Measurements from ENCODE around the gene GALNT18. TPM values are rescaled to one million over a fixed set of nuclear protein-coding genes. Genes with fewer than 3 reads are reported as not detected.

The GALNT18 gene
- total and polyA plus RNA-seq, 2 of the 4 experiments (the other 2 are of a cell fraction), result 9.5 to 11.3 TPM

- CTCF ChIA-PET, result no interaction called here
- no TSS peak for BruUV-seq (replicated peaks)
- H2AK5ac ChIP-seq (ENCODE audit: low read depth, low read length), result no peak overlapping the region
Measured at GRCh38 chr11:11533057-11533456, 88.7 kb downstream of the GALNT18 start.

More at GRCh38 chr11:11533057-11533456, 88.7 kb downstream of the GALNT18 start:
- DNase-seq (no peak), ATAC-seq (ENCODE audit: low read depth) (no peak)
- POLR2A ChIA-PET (ENCODE audit: unreplicated experiment), result no interaction called here
- Histone ChIP-seq H3K9ac (ENCODE audit: low read depth, low read length) (no peak overlapping the region), H4K91ac (ENCODE audit: insufficient read depth, low read depth, low read length) (no peak overlapping the region), H4K5ac (ENCODE audit: low read depth, low read length) (no peak overlapping the region), H3K27me3 (ENCODE audit: control insufficient read depth, insufficient read depth, low read length) (peaks cover 4% of the 10 kb centered on the region), H4K20me1 (ENCODE audit: insufficient read depth, low read length) (no peaks in the 10 kb centered on the region), H3K9me3 (ENCODE audit: control insufficient read depth, insufficient read depth, low read length) (no peaks in the 10 kb centered on the region), H2BK20ac (ENCODE audit: low read depth, low read length) (no peak overlapping the region), H3K4ac (ENCODE audit: low read depth, low read length) (no peak overlapping the region), H2BK15ac (ENCODE audit: low read depth, low read length) (no peak overlapping the region), H2BK120ac (ENCODE audit: low read depth, low read length) (no peak overlapping the region), H3K18ac (ENCODE audit: low read depth, low read length) (no peak overlapping the region), H2AK9ac (replicated peaks; ENCODE audit: low read depth, low read length, poor library complexity) (no peak overlapping the region), H3K4me2 (ENCODE audit: low read depth, low read length) (no peak overlapping the region), H3K56ac (ENCODE audit: extremely low read depth, insufficient read depth, low read length) (no peak overlapping the region), H4K8ac (ENCODE audit: low read depth in 2 of 2, low read length in 2 of 2) (no peak overlapping the region), H2AFZ (replicated peaks; ENCODE audit: low read length, poor library complexity) (no peak overlapping the region), H3K14ac (replicated peaks; ENCODE audit: low read depth, low read length) (no peak overlapping the region), H3K9me1 (ENCODE audit: insufficient read depth, low read length) (no peaks in the 10 kb centered on the region), H3K79me1 (ENCODE audit: low read depth in 1 of 2, low read length in 2 of 2) (no peaks in the 10 kb centered on the region), H3K23ac (ENCODE audit: low read depth, low read length) (no peak overlapping the region), H2BK5ac (ENCODE audit: low read depth, low read length, poor library complexity, severe bottlenecking) (no peak overlapping the region), H3K36me3 (ENCODE audit: control insufficient read depth, insufficient read depth, low read length) (no peaks in the 10 kb centered on the region), H3K4me3 (ENCODE audit: insufficient read depth, low read depth, low read length) (no peak overlapping the region), H3K4me1 (ENCODE audit: control insufficient read depth, insufficient read depth, low read length) (peaks cover 2% of the 10 kb centered on the region; the same call in 1 of the 2 replicates), H3K27ac (ENCODE audit: insufficient read depth, low read length) (no peak overlapping the region)
- intact Hi-C loops (cut with micrococcal nuclease) (no loop called here), in situ Hi-C loops (cut with MboI; ENCODE audit: low sequenced_read_pairs) (no loop called here), dilution Hi-C loops (cut with HindIII; ENCODE audit: low sequenced_read_pairs, unreplicated experiment) (no loop called here)
- WGBS, 2 experiments (ENCODE audit: extremely low coverage in 2 of 2, insufficient read length in 1 of 2), result 76% methylated on average over 2 of the region's 2 CpGs; no CpG with 5 or more reads in 1 of the 2 experiments
- TF ChIP-seq RCOR1 (IDR thresholded peaks at IDR 0.05; ENCODE audit: insufficient replicate concordance, low read length), result no peak
- TF ChIP-seq RFX5 (IDR thresholded peaks at IDR 0.05; ENCODE audit: low read depth, low read length), result no peak
- TF ChIP-seq CHD1 (IDR thresholded peaks at IDR 0.05; ENCODE audit: low read depth, low read length), result no peak
- no peak for TF ChIP-seq BHLHE40 (IDR thresholded peaks at IDR 0.05; ENCODE audit: low read depth, low read length)
- no peak for TF ChIP-seq MXI1 (IDR thresholded peaks at IDR 0.05; ENCODE audit: borderline replicate concordance, low read depth, low read length)
- TF ChIP-seq SMC3 (IDR thresholded peaks at IDR 0.05; ENCODE audit: low read depth, low read length), result no peak
- no peak for TF ChIP-seq MAFK (IDR thresholded peaks at IDR 0.05; ENCODE audit: low read depth, low read length)
- TF ChIP-seq FOS (IDR thresholded peaks at IDR 0.05; ENCODE audit: low read depth, low read length), result no peak
- no peak for TF ChIP-seq POLR2A (IDR thresholded peaks at IDR 0.05; ENCODE audit: low read depth, low read length)
- TF ChIP-seq RAD21 (IDR thresholded peaks at IDR 0.05; ENCODE audit: low read length), result no peak
- TF ChIP-seq MAZ (IDR thresholded peaks at IDR 0.05; ENCODE audit: borderline replicate concordance, low read depth, low read length), result no peak
- no peak for TF ChIP-seq ELK1 (IDR thresholded peaks at IDR 0.05; ENCODE audit: borderline replicate concordance, low read depth, low read length)
- TF ChIP-seq CTCF (conservative IDR thresholded peaks at IDR 0.05; ENCODE audit: low read depth, low read length), result no peak
- TF ChIP-seq CEBPB (IDR thresholded peaks at IDR 0.05; ENCODE audit: low read depth, low read length), result no peak
- TF ChIP-seq NFE2L2 (IDR thresholded peaks at IDR 0.05; ENCODE audit: low read depth, low read length), result no peak
- no peak for TF ChIP-seq USF2 (IDR thresholded peaks at IDR 0.05; ENCODE audit: low read depth, low read length)

All from IMR-90 (cell line).